Fibroblast of skin of back (primary cell): Measurements from ENCODE around the gene BOD1.
A peak's percentile ranks its signal among the peaks of the same experiment; 100 is the strongest.
"Not testable (repeated sequence)": the region's sequence is repeated elsewhere in the genome, so short reads cannot be mapped to it uniquely, and the experiment has no call there.

ENCODE experiments used
- DNase-seq: peaks from one replicate; pipeline ENCODE4 v3.0.0-alpha.2; 2013

BOD1 gene

DNA sequence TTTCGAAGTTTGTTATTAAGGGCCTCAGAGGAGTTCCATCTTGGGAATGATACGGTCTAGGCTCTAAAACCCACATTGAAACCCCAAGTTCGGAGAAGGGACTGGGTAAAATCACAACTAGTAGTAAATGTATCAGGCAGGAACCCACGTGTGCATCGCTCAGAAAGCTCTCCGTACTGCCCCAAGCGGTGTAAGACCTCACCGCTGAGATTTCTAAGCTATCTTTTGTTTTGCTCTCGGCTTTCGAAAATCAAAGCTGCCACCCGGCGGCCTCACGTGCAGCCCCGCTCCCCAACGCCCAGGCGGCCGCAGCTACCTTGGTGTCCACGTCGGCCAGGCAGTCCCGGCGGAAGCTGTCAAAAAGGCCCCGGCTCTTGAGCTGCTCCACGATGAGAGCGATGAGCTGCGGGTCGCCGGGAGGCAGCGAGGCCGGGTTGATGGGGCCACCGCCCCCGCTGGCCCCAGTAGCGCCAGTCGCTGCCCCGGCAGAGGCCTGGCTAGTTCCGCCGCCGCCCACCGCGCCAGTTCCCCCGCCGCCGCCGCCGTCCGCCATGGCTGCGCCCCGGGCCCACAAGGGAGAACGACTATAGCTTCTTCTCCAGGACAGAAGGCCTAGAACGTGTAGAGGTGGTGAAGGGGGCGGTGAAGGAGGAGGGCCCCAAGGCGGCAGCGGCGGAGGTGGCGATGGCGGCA, 420 bp downstream of the BOD1 start:
- peak; percentile 81 for DNase-seq

DNA sequence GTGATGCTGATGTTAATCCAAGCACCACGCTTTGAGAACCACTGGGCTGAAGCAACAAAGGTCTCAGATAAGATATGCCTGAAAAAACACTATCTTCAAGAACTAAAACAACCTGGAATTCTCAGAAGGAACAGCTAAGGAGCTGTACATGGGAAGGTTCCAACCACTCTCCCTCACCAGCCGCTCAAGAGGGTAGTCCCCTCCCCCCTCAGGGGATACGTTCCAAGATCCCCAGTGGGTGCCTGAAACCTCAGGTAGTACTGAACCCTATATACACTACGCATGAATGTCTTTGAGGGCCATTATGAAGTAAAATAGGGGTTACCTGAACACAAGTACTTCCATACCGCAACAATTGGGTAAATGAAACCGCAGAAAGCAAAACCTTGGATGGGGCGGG, 1.9 kb downstream of the BOD1 start:
- DNase-seq = no peak

DNA sequence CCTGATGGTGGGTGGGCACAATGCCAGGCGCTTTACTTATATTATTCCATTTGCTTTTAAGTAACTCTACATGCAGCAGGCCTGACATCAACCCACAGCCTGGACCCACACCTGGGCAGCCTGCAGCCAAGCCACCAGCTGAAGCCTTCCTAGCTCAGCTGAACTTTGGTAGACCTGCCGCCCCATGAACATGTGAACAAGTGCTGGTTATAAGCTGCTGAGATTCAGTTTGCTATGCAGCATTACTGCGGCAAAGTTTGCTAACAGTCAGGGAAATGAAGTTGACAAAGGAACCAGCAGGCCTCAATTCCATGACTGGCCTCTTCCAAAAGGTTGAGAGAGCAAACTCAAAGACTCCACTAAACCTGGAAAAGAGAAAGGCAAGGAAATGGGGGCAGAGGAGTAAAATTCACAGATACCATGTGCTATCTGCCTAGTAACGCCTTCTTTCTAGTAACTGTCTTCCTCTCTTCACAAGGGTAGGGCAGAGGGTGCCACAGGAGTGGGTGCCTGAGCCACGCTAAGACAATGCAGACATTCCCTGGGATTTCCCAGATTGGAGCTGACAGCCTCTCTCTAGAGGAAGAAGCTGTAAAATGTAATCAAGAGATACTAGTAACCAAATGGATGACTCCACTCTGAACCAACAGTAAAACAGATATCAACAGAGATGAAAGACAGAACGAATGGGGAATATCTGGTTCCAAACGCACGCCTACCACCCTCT, 2.9 kb downstream of the BOD1 start:
- no peak for DNase-seq

DNA sequence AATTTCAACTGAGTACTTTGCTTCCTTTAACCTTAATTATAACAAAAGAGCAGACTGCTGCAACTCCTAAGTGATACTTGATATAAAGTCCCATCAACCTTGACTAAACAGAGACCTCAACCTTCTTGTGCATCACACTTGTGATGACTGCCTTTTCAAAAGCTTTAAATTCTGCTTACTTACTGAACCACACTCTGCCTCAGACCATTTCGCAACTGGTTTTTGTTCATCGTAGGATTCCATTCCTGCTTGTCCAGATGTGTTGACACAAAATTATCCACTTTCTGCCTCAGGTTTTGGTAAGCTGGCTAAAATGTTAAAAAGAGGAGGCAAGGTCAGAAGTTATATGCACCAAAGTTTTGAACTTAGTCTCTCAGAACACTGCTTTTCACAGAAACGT, 3.5 kb downstream of the BOD1 start:
- DNase-seq = no peak

DNA sequence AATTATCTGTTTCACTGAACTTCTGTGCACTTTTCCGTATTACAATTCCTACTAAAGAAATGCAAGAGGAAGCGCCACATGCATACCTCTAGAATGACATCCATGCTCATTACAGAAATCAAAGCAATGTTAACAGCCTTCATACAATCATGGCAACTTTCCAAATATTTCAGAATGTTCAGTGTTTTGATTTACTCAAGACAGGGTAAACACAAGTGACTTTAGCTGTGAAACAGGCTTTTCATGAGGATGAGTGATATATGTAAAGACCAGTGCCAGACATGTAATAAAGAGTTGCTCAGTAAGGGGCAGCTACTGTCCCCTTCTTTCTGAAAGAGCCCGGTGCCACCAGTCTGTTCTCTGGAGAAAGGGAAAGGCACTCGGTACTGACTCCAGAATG, 4.7 kb downstream of the BOD1 start:
- DNase-seq = no peak

DNA sequence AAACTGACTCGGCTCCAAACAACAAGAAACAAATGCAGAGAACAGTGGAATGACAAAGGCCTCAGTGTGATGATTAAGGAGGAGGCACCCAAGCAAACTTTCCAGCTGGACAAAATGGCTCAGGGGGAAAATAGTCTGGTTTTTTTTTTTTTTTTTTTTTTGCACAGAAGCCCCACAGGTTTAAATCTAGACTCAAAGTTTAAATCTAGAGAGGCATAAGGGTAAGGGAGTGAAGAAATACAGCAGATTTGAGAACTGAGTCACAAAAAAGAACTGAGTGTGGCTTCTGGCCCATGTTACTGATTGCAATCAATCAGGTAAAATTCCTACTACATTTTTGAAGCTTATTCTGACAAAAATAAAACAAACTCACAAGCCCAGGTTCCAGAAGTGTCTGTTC, 12.3 kb downstream of the BOD1 start:
- DNase-seq = no peak

DNA sequence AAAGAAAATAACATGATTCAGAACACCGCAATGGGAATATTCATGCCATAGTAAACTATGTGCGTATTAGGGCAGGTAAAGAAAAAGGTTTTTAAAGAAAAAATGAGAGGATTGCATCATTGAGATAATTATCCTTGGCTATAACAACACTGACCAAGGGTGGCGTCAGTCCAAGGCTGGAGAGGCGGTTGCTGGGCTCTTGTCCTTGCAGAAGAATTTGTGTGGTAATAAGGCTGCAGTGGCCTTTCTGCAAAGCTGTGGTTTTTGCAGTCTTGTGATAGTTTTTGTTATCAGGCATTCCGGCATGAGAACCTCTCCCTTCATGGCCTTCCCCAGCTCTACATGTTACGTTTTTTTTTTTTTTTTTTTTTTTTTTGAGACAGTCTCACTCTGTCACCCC, 14.0 kb downstream of the BOD1 start:
- DNase-seq = peak; percentile 58

DNA sequence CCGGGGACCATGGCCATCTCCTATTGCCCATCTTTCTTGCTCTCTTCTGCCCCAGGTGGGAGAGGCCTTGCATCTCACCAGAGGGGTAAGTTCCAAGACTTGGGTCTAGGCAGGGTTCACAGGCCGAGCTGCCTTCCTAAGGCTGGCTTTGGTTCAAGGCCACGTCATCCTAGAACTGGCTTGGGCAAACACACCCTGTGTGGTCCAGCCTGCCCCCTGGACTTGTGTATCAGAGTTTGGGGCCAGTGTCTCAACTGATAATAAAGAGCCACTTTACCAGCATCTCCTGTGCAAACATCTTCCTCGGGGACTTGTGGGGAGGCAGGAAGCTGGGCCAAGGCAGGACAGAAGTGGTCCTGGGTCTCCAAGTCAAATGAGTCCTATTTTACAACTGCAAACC, 17.8 kb downstream of the BOD1 start:
- no peak for DNase-seq

DNA sequence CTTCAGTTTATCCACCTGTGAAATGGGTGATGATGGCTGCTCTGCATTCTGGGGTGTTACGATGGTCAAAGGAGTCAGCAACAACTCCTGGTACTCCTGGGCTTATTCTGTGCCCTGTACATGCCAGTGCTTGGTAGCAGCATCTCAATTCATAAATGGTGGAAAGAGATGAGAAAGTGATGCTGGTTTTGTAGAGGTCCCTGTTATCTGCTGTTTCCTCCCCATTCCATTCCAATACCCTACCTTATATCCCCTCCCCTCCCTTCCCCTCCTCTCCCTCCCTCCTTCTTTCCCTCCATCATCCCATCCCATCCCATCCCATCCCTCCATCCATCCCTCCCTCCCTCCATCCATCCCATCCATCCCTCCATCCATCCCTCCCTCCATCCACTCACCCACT, 19.1 kb downstream of the BOD1 start:
- no peak for DNase-seq

DNA sequence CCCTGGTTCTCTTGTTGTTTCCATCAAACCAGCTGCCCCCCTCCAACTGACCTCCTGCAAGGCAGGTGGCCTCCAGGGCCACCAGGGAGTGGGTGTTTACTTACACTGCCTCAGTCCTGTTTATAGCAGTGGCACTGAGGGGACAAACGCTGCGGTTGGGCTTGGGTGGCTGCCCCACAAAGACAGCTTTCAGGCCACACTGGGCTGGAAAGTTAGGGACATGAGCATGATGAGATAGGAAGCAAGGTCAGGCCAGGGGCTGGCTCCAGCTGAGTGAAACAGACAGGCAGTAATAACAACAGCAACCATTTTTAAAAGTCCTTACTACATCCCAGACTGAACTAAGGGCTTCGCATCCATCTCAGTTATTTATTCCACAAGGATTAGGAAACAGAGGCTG, 20.6 kb downstream of the BOD1 start:
- DNase-seq = no peak

DNA sequence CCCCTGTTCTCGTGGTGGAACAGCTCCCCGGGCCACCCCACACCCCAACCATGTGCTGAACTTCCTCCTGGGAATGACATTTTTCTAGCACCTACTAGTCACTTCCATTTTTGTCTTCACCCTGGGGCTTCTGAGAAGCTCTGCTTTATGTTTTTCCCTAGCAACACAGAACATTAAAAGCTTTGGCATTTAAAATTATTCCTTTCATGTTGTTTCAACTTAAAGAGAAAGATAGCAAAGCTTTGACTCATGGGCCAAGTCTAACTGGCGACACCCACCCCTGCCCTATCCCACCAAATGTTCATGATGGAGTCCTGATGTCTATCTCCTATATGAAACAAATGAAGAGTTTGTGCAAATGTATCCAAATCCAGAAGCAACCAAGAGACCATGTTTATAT, 22.4 kb downstream of the BOD1 start:
- peak; percentile 92 for DNase-seq

DNA sequence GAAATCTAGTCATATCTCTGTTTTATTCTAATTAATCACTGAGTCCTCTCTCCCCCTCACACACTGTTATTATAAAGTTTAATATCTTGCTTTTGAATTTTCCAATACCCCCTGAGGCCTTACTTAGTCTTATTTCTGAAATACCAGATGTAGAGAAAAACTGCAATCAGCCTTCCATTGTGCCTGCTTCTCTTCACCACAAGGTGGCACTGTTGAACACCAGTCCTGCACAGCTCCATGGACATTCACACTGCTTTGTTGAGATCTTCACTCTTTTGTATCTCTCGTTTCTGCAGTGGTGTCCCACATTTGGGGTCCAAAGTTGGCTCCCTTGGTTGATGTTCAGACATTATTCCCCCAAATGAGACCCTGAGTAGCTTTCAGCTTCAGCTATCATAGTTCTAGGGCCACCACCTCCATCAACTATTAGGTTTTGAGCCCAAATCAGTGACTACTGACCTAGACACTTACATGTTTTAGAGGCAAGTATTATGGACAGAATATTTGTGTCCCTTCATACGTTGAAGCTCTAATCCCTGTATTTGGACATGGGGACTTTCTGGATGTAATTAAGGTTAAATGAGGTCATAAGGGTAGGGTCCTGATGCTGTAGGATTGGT, 24.3 kb downstream of the BOD1 start:
- peak; percentile 19 for DNase-seq

DNA sequence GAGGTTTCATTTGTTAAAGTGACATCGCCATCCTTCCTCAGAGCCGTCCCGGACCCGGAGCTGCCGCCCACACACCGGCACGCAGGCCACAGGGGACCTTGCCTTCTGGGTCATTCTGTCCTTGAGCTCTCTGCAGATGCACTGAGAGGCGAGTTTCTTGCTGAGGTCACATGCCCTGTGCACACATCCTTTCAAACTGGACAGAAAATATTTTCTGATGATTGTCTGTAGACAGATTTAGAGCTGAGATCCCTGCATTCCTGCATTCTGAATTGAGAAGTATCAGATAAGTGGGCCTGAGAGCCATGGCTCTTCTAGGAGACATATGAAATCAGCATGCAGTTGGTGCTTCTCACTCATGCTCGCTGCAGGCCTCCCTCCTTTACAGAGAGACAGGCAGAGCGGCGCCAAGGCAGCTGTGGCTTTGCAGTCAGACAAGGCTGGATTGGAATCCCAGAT, 25.4 kb downstream of the BOD1 start:
- DNase-seq = peak; percentile 27

DNA sequence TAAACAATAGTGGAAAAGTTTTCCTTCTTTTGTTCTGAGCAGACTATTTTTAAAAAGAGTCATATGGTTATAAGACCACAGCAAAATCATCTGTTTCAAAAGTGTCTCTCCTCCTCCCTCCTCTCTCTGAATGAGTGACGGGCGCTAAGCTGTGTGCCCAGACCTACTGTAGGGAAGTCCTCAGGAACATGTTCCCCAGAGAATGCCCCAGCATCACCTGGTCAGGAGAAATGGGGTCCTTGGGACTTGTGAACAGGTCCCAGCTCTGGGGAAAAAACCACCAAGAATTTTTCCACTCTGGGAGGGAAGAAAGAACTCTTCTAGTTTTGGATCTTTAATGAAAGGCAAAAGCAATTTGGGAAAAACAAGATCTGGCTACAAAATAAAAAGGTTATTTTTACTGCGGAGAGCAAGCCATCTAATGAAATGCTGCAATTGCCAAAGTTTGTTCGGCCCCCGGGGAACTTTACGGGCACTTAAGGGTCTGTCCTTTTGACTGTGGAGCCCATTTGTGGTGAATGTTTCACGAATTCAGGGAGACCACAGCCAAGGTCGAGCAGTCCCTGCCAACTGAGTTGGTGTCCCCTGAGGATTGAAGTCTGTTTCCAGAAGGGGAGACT, 25.9 kb downstream of the BOD1 start:
- no peak for DNase-seq

DNA sequence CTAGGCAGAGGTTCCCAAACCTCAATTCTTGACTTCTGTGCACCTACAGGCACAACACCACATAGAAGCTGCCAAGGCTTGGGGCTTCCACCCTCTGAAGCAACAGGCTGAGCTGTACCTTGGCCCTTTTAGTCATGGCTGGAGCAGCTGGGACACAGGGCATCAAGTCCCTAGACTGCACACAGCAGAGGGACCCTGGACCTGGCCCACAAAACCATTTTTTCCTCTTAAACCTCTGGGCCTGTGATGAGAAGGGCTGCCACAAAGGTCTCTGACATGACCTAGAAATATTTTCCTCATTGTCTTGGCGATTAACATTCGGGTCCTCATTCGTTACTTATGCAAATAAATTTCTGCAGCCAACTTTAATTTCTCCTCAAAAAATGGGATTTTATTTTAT, 30.3 kb downstream of the BOD1 start:
- not testable (repeated sequence) for DNase-seq

DNA sequence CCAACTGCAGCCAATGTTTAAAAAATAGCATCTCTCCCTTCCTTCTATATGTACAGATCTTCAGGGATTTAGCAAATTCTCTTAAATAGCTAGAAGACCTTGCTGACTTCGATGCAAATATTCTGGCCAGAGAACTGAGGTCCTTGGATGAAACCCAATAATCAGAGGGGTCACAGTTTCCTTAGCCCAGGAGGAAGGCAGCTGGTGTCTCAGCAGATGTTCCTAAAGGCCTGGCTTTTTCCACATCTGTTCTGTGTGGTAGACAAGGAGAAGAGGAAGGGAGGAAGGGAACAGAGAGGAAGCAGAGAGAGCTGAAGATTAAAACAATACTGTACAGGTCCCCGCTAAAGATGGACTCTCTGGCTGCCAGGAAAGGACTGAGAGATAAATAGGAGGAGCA, 33.1 kb downstream of the BOD1 start:
- no peak for DNase-seq

DNA sequence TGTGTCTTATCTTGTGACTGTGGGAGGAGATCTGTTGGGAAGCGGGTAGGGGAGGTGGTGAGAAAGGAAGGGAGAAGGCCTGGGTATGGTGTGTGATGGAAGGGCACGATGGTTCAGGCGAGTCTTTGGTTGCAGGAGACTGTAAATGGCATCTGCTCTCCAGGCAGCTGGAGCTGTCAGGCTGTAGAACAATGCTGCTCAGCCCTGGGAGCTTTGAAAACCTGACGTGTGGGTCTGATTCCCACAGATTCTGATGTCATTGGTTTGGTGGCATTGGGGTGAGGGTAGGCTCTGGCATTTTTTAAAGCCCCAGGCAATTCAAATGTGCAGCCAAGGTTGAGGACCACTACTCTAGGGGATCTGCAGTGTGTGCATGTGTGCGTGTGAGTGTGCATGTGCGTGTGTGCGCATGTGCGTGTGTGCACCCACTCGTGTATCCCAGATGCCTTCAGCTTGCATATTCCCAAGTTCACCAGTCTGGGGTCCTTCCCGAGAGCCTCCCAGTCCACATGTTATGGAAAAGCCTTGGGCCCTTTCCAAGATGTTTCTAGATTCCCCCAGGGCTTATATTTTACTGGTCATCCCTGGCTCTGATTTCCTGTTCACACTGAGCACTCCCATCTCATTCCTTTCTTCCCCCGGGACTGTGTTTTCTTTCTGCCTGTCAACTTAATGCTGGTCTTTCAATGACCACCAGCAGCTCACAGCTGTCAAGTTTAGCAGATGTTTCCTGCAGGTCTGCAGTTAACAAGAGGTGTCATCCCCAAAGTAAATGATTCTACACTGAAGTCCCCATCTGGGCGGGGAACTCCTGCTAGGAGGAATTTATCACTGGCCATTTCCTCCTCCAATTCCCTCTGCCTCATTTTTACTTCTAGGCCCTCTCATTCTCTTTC, 34.0 kb downstream of the BOD1 start:
- peak; percentile 89 for DNase-seq

DNA sequence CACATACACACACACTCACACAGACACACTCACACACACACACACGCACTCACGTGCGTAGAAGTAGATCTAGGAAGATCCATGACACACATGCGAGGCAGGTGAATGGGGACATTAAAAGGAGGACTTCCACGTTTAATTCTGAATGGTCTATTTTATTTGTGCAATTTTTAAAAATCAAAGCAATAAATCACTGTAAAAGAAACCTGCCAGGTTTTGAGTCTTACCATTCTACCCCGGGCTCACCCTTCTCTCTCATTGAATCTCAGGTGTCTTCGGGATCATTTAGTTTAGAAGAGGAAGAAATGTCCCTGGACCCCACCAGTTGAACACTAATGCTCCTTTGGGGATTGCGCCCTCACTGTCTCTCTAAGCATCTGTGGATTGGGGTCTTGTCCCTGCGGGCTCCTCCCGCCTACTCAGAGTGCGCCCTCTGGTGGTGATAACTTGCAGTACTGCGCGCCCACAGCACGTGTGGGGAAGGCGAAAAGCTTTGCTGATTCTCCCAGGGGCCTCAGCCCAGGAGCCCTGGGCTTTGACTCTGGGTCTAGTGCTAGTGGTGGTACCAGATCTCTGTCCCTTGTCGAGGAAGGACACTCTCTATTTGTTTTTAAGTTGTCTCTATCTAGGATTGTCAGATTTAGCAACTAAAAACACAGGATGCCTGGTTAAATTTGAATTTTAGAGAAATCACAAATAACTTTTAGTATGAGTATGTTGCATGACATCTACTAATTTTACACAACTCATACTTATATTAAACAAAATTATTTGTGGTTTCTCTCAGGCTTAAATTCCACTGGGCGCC, 34.8 kb downstream of the BOD1 start:
- peak; percentile 62 for DNase-seq

DNA sequence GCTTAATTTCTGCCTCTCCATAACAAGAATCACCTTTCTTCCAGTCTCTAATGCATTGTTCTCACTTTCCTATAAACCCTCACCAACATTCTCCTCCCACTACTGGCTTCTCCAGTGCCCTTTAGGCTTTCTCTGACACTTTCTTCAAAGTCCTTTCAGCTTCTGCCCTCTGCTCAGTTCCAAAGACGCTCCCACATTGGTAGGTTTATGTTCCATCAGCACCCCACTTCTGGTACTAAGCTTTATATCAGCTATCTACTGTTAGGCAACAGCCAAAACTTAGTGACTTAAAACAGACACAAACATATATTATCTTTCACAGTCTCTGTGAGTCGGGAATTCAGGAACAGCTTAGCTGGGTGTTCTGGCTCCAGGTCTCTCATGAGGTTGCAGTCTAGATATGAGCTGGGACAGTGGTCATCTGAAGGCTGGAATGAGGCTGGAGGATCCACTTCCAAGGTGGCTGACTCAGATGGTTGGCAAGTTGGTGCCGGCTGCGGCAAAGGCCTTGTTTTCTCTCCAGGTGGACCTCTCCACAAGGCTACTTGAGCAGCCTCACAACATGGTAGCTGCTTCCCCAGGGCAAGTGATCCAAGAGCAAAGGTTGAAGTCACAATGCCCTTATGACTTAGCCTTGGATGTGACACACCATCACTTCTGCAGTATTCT, 37.4 kb downstream of the BOD1 start:
- DNase-seq = no peak

DNA sequence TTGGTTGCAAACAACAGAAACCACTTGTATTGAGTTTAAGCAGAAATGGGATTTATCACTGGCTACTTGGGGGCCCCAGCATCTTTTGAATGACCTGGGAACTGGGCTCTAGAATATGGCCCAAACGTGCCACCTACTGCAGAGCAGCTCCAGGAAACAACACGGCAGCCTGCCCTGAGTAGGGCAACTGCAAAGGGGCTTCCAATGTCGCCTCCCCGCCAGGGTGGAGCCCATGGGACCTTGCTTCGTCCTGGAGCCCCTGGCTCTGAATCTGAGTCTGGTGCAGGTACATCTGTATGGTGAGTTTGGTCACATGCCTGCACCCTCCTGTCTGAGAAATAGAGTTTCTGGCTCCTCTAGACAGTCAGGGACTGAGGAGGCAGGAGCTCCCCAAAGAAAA, 38.6 kb downstream of the BOD1 start:
- DNase-seq = no peak

DNA sequence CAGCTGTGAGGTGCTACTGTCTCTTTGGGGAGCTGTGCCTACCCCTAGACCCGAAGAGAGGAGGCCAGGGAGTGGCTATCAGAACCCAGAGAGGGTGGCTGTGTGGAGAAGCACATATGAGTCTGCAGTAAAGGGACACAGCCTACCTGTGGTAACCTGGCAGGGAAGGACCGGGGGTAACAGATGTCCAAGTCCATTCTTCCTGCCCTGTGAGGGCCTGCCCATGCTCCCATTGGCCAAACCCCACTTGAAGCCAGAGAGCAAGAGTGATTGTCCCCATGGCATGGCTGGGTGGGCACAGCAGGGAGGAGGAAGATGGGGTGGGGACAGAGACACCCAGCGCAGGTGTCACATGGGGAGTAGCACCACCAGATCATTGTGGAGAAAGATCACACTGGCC, 39.3 kb downstream of the BOD1 start:
- no peak for DNase-seq
